ENCODE results near the gene PRKN. TPM values are rescaled to one million over a fixed set of nuclear protein-coding genes. Genes with fewer than 3 reads are reported as not detected.

The PRKN gene
- total RNA-seq, 4 donors from 2014 or later: 9.6 to 17.0 (median 11.6) TPM

DNA sequence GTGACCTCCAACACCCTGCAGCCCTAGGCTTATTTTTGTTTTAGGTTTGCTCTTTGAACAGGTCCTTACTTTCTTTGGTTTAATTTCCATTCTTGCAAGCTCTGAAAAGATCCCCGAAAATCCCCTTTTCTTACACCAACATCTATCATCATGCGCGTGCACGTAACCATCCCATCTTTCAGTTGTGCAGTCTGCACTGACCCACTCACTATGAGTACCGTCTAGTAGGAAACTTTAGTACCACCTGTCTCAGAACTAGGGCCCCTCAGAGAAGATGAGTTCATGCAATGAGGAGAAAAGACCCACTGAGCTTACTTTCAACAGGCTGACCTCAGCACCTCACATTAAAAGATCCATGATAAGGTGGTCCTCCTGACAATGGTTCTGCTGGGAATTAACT is 1333.1 kb downstream of the PRKN start:
- TF ChIP-seq, protein P1, sequence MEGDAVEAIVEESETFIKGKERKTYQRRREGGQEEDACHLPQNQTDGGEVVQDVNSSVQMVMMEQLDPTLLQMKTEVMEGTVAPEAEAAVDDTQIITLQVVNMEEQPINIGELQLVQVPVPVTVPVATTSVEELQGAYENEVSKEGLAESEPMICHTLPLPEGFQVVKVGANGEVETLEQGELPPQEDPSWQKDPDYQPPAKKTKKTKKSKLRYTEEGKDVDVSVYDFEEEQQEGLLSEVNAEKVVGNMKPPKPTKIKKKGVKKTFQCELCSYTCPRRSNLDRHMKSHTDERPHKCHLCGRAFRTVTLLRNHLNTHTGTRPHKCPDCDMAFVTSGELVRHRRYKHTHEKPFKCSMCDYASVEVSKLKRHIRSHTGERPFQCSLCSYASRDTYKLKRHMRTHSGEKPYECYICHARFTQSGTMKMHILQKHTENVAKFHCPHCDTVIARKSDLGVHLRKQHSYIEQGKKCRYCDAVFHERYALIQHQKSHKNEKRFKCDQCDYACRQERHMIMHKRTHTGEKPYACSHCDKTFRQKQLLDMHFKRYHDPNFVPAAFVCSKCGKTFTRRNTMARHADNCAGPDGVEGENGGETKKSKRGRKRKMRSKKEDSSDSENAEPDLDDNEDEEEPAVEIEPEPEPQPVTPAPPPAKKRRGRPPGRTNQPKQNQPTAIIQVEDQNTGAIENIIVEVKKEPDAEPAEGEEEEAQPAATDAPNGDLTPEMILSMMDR (IDR thresholded peaks at IDR 0.05; ENCODE audit: low read depth): no peak

DNA sequence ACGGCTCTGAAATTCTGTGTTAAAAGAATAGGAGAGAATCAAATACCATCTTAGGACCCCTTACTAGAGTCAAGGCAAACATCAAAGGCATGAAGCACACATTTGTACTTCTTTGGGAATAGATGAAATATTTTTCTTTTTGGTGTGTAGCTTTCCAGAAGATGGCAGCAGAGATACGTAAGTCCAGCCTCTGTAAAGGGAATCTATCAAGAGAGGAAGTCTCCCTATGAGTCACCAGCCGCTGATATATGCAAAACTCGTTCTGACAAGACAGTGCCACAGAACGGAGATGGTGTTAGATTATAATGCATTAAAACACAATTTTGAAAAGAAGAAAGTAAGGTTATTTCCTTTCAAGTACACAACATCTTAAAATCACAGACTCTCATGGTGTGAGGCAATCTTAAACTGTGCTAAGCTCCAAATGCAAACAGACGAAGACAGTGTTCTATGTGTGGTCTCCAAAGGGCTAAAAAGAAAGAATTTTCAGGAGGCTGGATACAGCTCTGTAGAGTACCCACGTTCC is 1333.7 kb downstream of the PRKN start:
- TF ChIP-seq, protein P1 (IDR thresholded peaks at IDR 0.05; ENCODE audit: low read depth): no peak

DNA sequence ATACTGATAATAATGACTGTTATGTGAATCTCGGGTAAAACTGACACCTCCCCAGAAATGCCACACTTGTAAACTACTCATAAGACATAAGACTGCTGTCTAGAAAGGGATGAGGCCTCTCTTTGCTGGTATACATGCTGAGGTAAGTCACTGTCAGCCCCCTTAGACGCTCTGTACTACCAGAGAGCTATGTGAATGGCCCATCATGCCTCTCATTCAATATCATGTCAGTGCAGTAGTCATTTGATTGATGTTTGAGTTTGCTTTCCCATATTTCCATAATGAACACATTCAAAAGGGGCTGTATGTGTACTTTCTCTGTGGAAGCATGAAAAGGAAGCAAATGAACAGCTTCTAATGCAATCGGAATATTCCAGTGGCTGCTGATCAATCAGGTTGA is 1334.3 kb downstream of the PRKN start:
- TF ChIP-seq, protein P1 (IDR thresholded peaks at IDR 0.05; ENCODE audit: low read depth): no peak

DNA sequence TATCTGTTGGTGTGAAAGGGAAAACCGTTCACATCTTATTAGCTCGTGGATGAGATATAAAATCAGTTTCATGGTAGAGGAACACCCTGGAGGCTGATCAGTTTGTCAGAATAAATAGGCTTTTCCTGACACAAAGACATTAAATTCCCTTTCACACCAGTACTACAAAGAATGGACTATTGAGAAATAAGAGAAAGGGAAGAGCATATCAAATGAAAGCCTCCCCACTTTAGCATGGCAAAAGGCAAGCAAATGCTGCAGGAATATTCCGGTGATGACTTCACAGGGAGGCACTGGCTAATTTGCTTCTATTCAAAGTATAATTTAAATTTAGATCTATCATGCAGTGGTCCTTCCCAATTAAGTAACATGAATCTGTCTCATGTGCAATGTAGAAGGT is 1337.8 kb downstream of the PRKN start:
- TF ChIP-seq, protein P1 (IDR thresholded peaks at IDR 0.05; ENCODE audit: low read depth): no peak

DNA sequence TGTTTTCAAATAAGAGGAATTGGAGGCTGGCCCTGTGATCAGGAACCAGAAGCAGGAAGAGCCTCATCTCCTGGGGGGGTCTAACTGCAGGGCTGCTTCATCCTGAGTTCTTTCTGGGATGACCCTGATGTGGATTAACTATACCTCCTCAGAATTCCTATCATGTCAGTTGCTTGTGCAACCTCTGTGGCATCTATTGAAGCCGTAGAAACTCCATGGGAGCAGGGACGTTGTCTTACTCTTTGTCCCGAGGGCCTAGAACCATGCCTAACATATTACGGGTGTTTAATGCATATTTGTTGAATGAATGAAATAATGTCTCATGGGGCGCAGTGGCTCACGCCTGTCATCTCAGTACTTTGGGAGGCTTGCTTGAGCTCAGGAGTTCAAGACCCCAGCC is 1343.6 kb downstream of the PRKN start:
- TF ChIP-seq, protein P1 (IDR thresholded peaks at IDR 0.05; ENCODE audit: low read depth): no peak

DNA sequence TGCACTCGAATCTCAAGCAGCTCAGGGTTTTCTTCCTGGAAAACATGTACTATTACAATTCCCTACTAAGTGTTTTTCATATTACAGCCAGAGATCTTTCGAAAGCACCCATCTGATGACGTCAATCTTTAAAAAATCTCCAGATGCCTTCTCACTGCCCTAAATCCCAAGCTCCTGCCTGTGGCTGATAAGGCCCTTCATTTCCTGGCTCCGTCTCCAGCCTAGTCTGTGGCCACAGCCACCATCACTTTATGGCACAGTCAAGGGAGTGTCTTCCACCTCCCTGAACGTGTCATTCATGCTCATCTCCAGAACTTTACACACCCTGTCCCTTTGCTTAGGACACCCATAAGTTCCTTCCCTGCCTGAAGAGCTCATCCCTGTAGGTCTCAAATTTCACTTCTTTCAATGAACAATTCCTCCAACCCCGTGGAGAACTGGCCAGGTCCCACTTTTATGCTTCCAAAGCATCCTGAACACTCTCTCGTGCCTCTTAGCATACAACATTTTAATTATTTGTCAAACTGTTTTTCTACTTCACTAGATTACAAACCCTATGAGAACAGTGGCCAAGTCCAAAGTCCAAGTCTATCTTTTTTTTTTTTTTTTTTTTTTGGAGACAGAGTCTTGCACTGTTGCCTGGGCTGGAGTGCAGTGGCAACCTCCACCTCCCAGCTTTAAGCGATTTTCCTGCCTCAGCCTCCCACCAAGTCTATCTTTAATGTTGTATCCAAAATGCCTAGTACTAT is 1347.6 kb downstream of the PRKN start:
- TF ChIP-seq, protein P1 (IDR thresholded peaks at IDR 0.05; ENCODE audit: low read depth): no peak

DNA sequence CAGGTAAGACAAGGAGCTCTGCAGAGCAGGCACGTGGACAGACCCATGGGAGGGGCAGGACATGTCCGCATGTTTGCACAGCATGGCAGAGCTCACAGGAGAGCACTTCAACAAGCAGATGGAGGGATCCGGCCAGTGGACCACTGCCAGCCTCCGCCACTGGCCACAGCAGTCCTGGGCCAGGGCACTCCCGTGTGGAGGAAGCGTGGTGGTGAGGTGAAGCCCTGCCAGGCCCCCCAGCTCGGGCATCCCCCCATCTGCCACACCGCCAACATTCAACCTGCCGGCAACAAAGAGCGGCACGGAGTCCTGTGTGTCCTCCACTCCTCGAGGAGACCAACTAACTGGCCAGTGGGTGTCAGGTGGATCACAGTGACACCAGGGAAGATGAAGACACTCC is 1349.5 kb downstream of the PRKN start:
- TF ChIP-seq, protein P1 (IDR thresholded peaks at IDR 0.05; ENCODE audit: low read depth): no peak
